Upper lobe of right lung (tissue), 1 donor: Measurements from ENCODE around the gene CD2BP2. TPM values are rescaled to one million over a fixed set of nuclear protein-coding genes. Genes with fewer than 3 reads are reported as not detected.
"Not testable (repeated sequence)": the region's sequence is repeated elsewhere in the genome, so short reads cannot be mapped to it uniquely, and the experiment has no call there.

Source experiments
- ATAC-seq: fragments of 200-7000 bp; cut with Tn5 transposase; one replicate; pipeline ENCODE4 v1.9.1; 2020; ENCODE audit warnings: mild to moderate bottlenecking, moderate library complexity
- DNase-seq: peaks from one replicate; pipeline ENCODE4 v3.0.0-alpha.2; 2020
- H3K27ac ChIP-seq: fragments of 200-600 bp; one replicate; pipeline ENCODE4 v1.8.0; 2022
- H3K27me3 ChIP-seq: fragments of 200-600 bp; one replicate; pipeline ENCODE4 v1.8.0; 2022; ENCODE audit warnings: mild to moderate bottlenecking
- H3K36me3 ChIP-seq: fragments of 200-600 bp; one replicate; pipeline ENCODE4 v1.8.0; 2022
- H3K4me1 ChIP-seq: fragments of 200-600 bp; one replicate; pipeline ENCODE4 v1.8.0; 2022
- H3K4me3 ChIP-seq: fragments of 200-600 bp; one replicate; pipeline ENCODE4 v1.8.0; 2022; ENCODE audit warnings: mild to moderate bottlenecking
- H3K9me3 ChIP-seq: fragments of 200-600 bp; one replicate; pipeline ENCODE4 v1.8.0; 2022
- intact Hi-C: fragments of 100-400 bp; cut with DNase I; formaldehyde crosslinking; loops from one replicate; pipeline ENCODE4 v1.11.0; 2022
- total RNA-seq: library from RNA; stranded (reverse); fragmentation: NEBNext Ultra II Directional; extraction: Animal tissue kit (Norgen Biotek cat#: 25700); gene quantifications from one replicate; pipeline ENCODE4 v1.2.1, GENCODE V29; 2021
- TF ChIP-seq, protein P1 (sequence below): fragments of 200-600 bp; IDR thresholded peaks from one replicate; pipeline ENCODE4 v1.8.0; 2022; ENCODE audit warnings: antibody characterized with exemption
- donor health status: DM: no; HTN: yes; CAD: no; lungs with severe emphysema.

The CD2BP2 gene
- total RNA-seq, 1 donor from 2014 or later, result 51.5 TPM

DNA sequence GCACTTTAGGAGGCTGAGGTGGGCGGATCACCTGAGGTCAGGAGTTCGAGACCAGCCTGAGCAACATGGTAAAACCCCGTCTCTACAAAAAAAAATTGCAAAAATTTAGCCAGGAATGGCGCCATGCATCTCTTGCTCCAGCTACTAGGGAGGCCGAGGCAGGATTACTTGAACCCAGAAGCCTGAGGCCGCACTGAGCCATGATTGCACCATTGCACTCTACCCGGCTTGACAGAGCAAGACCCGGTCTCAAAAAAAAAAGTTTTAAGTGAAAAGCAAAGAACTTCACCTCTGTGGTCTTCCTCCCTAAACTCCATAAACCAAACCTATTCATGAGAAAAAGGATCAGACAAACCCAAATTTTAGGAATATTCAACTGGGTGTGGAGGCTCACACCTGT, 7.0 kb downstream of the CD2BP2 start:
- H3K9me3 ChIP-seq, result no peaks in the 10 kb centered on the region
- H3K4me3 ChIP-seq, result no peak overlapping the region
- TF ChIP-seq, protein P1, sequence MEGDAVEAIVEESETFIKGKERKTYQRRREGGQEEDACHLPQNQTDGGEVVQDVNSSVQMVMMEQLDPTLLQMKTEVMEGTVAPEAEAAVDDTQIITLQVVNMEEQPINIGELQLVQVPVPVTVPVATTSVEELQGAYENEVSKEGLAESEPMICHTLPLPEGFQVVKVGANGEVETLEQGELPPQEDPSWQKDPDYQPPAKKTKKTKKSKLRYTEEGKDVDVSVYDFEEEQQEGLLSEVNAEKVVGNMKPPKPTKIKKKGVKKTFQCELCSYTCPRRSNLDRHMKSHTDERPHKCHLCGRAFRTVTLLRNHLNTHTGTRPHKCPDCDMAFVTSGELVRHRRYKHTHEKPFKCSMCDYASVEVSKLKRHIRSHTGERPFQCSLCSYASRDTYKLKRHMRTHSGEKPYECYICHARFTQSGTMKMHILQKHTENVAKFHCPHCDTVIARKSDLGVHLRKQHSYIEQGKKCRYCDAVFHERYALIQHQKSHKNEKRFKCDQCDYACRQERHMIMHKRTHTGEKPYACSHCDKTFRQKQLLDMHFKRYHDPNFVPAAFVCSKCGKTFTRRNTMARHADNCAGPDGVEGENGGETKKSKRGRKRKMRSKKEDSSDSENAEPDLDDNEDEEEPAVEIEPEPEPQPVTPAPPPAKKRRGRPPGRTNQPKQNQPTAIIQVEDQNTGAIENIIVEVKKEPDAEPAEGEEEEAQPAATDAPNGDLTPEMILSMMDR, result no peak
- intact Hi-C loops, result no loop called here
- H3K27ac ChIP-seq, result no peak overlapping the region
- H3K4me1 ChIP-seq, result peaks cover 12% of the 10 kb centered on the region
- peaks cover 31% of the 10 kb centered on the region for H3K36me3 ChIP-seq
- DNase-seq, result no peak
- no peaks in the 10 kb centered on the region for H3K27me3 ChIP-seq
- ATAC-seq, result no peak

DNA sequence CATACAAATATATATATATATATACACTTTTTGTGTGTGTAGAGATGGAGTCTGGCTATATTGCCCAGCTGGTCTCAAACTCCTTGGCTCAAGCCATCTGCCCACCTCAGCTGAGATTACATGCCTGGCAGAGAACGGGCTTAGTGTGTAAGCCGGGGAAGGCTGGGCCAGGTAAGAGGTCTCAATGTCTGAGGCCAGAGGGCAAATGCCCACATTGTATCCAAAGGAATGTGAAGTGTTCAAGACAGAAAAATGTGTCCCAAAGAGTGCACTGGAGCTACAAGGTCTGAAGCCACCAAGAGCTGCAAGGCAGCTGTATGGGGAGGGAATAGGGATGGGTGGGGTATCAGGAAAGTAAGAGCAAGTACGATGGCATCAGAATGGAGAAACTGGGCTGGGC, 8.8 kb downstream of the CD2BP2 start:
- H3K27ac ChIP-seq, result no peak overlapping the region
- H3K9me3 ChIP-seq, result no peaks in the 10 kb centered on the region
- H3K4me3 ChIP-seq, result no peak overlapping the region
- H3K27me3 ChIP-seq, result no peaks in the 10 kb centered on the region
- ATAC-seq, result no peak
- no peak for DNase-seq
- TF ChIP-seq, protein P1, result no peak
- H3K36me3 ChIP-seq, result peaks cover 12% of the 10 kb centered on the region
- intact Hi-C loops, result no loop called here
- no peaks in the 10 kb centered on the region for H3K4me1 ChIP-seq

DNA sequence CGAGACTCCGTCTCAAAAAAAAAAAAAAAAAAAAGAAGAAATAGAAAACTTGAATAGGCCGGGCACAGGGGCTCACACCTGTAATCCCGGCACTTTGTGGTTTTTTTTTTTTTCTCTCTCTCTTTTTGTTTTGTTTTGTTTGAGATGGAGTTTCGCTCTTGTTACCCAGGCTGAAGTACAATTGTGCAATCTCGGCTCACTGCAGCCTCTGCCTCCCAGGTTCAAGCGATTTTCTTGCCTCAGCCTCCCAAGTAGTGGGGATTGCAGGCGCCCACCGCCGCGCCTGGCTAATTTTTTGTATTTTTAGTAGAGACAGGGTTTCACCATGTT, 11.7 kb downstream of the CD2BP2 start:
- intact Hi-C loops, DNase-seq, H3K36me3 ChIP-seq, H3K9me3 ChIP-seq, ATAC-seq, H3K4me1 ChIP-seq, H3K4me3 ChIP-seq, H3K27me3 ChIP-seq, H3K27ac ChIP-seq: not testable (repeated sequence)

DNA sequence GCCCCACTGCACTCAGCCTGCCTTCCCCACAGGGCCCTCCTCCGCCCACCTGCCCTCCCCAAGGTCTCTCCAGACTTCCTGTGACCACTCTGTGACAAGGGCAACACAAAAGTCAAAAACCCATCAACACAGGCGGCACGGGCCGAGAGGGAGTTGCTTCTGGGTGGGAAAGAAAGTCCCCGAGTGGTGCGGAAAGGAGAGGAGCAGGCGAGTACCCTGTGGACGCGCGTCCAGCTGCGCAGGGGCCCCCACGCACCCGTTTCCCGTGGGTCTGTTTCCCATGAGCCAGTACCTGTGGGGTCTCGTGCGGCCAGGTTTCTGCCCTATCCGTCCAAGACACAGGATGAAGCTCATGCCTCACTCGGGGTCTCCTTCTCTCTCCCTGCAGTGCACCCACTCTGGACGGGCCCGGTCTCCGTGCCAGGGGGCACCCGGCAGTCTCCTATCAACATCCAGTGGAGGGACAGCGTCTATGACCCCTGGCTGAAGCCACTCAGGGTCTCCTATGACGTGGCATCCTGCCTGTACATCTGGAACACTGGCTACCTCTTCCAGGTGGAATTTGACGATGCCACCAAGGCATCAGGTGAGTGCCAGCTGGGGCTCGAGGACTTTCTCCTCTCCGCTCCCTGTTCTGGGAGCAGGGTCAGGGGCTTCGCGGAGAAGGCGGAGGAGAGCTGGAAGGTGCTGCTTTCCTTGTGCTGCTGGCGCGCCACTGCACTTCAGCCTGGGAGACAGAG, 12.2 kb downstream of the CD2BP2 start:
- H3K27me3 ChIP-seq, result no peaks in the 10 kb centered on the region
- DNase-seq (peak; percentile 57), ATAC-seq (peak; percentile 10)
- no peaks in the 10 kb centered on the region for H3K36me3 ChIP-seq
- no peaks in the 10 kb centered on the region for H3K4me1 ChIP-seq
- TF ChIP-seq, protein P1, result no peak
- no peaks in the 10 kb centered on the region for H3K9me3 ChIP-seq
- H3K27ac ChIP-seq, result no peak overlapping the region
- no peak overlapping the region for H3K4me3 ChIP-seq
- intact Hi-C loops, result no loop called here

DNA sequence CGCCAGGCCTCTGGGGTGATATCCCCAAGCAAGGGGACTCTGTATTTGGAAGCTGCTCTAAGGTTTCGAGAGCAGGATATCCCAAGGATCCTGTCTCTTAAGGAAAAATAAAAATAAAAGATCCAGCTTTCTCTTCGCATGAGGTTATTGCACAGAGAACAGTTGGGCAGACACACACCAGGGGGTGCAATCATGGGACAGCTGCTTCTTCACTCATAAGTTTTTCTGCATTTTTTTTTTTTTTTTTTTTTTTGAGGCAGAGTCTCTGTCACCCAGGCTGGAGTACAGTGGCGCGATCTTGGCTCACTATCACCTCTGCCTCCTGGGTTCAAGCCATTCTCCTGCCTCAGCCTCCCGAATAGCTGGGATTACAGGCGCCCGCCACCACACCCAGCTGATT, 13.1 kb downstream of the CD2BP2 start:
- H3K4me1 ChIP-seq, H3K9me3 ChIP-seq, intact Hi-C loops, ATAC-seq, DNase-seq, H3K4me3 ChIP-seq, H3K27ac ChIP-seq, H3K27me3 ChIP-seq, H3K36me3 ChIP-seq: not testable (repeated sequence)

DNA sequence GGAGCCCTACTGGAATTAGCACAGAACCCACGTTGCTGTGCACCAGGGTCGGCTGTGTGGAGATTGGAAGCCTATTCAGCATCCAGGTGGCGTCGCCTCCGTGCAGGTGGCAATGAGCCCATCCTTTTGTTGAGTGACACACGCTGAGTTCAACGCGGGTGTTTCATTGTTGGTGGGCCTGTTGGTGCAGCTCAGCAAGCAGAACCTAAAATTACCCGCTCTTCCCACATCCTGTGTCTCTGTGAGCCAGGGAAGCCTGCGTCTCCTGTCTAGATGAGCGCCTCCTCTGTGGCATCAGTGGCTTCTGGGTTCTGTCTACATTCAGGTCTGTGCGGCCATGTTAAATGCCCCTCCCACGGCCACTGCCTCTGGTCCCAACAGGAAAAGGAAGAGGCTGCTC, 14.5 kb downstream of the CD2BP2 start:
- no peaks in the 10 kb centered on the region for H3K9me3 ChIP-seq
- no peak overlapping the region for H3K27ac ChIP-seq
- ATAC-seq (no peak), DNase-seq (no peak)
- no peaks in the 10 kb centered on the region for H3K27me3 ChIP-seq
- H3K36me3 ChIP-seq, result no peaks in the 10 kb centered on the region
- TF ChIP-seq, protein P1, result no peak
- no peak overlapping the region for H3K4me3 ChIP-seq
- no peaks in the 10 kb centered on the region for H3K4me1 ChIP-seq
- intact Hi-C loops, result no loop called here

DNA sequence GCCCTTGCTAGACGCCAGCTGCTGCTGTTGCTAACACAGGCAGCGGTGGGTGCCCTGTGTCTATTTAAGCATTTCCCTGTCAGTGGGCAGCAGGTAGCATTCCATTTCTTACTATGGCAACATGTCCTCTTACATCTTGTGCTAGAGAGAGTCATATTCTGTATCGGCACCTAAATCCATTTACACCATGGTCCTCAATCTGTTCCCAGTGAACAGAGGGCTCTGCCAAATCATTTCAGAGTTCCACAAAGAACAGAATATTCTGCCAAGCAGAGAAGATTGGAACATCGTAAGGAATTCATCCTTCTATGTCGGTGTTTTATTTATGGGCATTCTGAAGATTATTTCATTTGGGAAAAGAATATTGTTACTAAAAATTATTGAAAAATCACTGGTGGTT, 16.4 kb downstream of the CD2BP2 start:
- intact Hi-C loops, ATAC-seq, H3K9me3 ChIP-seq, H3K4me3 ChIP-seq, H3K4me1 ChIP-seq, H3K27me3 ChIP-seq, H3K27ac ChIP-seq, DNase-seq, H3K36me3 ChIP-seq: not testable (repeated sequence)

DNA sequence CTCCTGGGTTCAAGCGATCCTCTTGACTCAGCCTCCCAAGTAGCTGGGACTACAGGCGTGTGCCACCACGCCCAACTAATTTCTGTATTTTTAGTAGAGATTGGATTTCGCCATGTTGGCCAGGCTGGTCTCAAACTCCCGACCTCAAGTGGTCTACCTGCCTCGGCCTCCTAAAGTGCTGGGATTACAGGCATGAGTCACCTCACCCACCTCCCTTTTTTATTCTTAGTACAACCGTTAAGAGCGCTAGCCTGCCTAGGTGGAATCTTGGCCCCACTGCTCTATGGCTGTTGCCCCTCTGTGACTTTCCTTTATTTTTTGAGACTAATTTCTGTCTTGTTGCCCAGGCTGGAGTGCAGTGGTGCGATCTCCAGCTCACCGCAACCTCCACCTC, 17.1 kb downstream of the CD2BP2 start:
- H3K27ac ChIP-seq, intact Hi-C loops, H3K36me3 ChIP-seq, H3K4me3 ChIP-seq, ATAC-seq, H3K4me1 ChIP-seq, H3K9me3 ChIP-seq, DNase-seq, H3K27me3 ChIP-seq: not testable (repeated sequence)
